Neural progenitor cell (in vitro differentiated cells): ENCODE data around the gene NXN.

ENCODE experiments used
- EZH2phosphoT487 ChIP-seq: fragments of 200-600 bp; sonication (generic); IDR thresholded peaks from 2 replicates; pipeline ENCODE4 v1.6.1; 2017; ENCODE audit warnings: antibody characterized with exemption
- TF ChIP-seq, protein P1 (sequence below): fragments of 200-600 bp; sonication (generic); IDR thresholded peaks from 2 replicates; pipeline ENCODE4 v1.5.1; 2017; ENCODE audit warnings: antibody characterized with exemption, mild to moderate bottlenecking

DNA sequence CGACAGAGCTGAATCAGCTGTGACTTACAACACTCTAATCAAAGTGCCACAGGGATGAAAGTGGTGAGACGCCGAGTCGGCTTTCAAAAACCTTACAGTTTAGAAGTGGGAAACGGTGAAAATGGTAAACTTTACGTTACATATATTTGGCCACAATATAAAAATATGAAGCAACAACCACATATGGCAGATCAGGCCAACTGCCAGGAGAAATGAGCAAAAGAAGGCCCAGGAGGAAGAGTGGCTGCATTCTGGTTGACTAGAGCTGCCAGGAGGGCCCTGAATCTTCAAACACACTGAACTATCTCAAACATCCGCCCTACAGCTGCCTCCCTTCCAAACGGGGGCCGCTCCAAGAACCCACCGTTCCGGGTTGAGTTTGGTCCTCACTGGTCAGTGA is 141.1 kb downstream of the NXN start:
- TF ChIP-seq, protein P1, sequence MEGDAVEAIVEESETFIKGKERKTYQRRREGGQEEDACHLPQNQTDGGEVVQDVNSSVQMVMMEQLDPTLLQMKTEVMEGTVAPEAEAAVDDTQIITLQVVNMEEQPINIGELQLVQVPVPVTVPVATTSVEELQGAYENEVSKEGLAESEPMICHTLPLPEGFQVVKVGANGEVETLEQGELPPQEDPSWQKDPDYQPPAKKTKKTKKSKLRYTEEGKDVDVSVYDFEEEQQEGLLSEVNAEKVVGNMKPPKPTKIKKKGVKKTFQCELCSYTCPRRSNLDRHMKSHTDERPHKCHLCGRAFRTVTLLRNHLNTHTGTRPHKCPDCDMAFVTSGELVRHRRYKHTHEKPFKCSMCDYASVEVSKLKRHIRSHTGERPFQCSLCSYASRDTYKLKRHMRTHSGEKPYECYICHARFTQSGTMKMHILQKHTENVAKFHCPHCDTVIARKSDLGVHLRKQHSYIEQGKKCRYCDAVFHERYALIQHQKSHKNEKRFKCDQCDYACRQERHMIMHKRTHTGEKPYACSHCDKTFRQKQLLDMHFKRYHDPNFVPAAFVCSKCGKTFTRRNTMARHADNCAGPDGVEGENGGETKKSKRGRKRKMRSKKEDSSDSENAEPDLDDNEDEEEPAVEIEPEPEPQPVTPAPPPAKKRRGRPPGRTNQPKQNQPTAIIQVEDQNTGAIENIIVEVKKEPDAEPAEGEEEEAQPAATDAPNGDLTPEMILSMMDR: no peak
- no peak for TF ChIP-seq EZH2phosphoT487
